OCI-LY1 (cell line): ENCODE data around the gene IP6K3.

ENCODE experiments used
- CTCF ChIP-seq: fragments of 200-600 bp; sonication (generic), shearing (Covaris generic); IDR thresholded peaks from 2 replicates; pipeline ENCODE4 v1.5.1; 2017; ENCODE audit warnings: mild to moderate bottlenecking, antibody characterized with exemption, low read length, moderate library complexity, mixed read lengths
- EZH2 ChIP-seq: fragments of 200-600 bp; sonication (generic), shearing (Covaris generic); IDR thresholded peaks from 2 replicates; pipeline ENCODE4 v1.8.0; 2017; ENCODE audit warnings: borderline replicate concordance, mixed run types, mild to moderate bottlenecking, antibody characterized with exemption, low read length, moderate library complexity, mixed read lengths

GRCh38 chr6:33790910-33791309, 44.2 kb upstream of the IP6K3 start:
- TF ChIP-seq CTCF = no peak
- TF ChIP-seq EZH2 = no peak
